Non-pigmented ciliary epithelial cell (primary cell): Measurements from ENCODE around the gene SYNGAP1.
"Not testable (repeated sequence)": the region's sequence is repeated elsewhere in the genome, so short reads cannot be mapped to it uniquely, and the experiment has no call there.

Experiments used
- DNase-seq: peaks from one replicate; pipeline ENCODE4 v3.0.0-alpha.2; 2010; ENCODE audit warnings: low read depth

SYNGAP1 gene

GRCh38 chr6:33419580-33420490, at the start of gene SYNGAP1:
Gene SYNGAP1 (plus strand): TSS chr6:33420065. CDS start chr6:33420265, 200 bp downstream.
- DNase-seq: no peak

GRCh38 chr6:33371901-33372300, 48.0 kb upstream of the SYNGAP1 start:
- not testable (repeated sequence) for DNase-seq

DNA sequence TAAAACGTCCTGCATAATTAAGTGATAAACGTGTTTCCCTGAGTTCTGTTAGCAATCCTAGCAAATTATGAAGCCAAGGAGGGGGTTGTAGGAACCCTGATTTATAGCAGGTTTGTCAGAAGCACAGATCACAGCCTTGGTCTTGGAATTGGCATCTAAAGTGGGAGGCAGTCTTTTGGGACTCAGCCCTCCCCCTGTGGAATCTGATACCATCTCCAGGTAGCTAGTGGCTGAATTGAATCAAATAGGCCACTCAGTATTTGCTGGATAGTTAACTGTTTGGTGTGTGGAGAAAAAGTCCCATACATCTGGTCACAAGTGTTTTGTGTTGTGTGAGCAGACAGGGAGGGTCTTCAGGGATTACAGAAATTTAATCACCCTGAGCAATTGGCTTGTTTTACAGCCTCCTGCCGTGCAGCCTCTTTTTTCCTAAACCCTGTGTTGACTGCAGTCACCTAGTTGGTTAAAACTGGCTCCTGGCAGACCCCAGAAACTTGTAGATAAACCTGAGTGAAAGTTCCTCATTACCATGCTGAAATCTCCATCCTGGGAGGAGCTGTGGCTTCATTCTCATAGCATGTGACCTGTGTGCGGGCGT, 47.2 kb upstream of the SYNGAP1 start:
- no peak for DNase-seq

GRCh38 chr6:33373960-33374910, 45.6 kb upstream of the SYNGAP1 start:
- no peak for DNase-seq

- peak; percentile 54 for DNase-seq
These were observed 44.7 kb upstream of the SYNGAP1 start for GRCh38 chr6:33375143-33375671.

- no peak for DNase-seq
These were observed 42.7 kb upstream of the SYNGAP1 start for GRCh38 chr6:33377171-33377570.

- DNase-seq: not testable (repeated sequence)
These were observed 40.7 kb upstream of the SYNGAP1 start for GRCh38 chr6:33379184-33379583.

DNA sequence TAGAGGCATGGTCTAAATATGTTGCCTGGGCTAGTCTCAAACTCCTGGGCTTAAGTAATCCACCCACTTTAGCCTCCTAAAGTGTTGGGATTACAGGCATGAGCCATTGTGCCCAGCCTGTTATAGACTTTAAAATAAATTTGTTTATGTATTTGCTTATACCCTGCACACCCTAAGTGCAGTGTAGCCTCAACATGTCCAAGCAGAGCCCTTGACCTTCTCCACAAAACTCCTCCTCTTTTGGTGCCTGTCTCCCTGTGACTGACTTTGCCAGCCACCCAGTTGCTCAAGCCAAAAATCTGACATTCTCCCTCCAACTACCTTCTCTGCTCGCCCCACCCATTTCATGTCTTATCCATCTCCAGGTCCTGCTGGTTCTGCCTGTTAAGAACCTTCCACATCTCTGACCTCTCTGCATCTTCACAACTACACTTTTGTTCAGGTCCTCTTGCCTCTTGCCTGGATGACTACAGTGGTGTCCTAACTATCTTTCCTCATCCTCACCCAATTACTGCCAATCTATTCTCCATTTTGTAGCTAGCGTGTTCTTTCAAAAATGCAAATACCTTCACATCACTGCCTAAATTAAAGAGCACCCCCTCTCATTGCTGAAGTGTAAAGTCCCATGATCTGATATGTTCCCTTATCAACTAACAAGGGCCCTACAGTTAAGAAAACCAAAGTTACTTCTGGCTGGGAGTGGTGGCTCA, 39.4 kb upstream of the SYNGAP1 start:
- no peak for DNase-seq

- no peak for DNase-seq
These were observed 36.3 kb upstream of the SYNGAP1 start for GRCh38 chr6:33383427-33384185.

- no peak for DNase-seq
These were observed 35.3 kb upstream of the SYNGAP1 start for GRCh38 chr6:33384581-33385020.

DNA sequence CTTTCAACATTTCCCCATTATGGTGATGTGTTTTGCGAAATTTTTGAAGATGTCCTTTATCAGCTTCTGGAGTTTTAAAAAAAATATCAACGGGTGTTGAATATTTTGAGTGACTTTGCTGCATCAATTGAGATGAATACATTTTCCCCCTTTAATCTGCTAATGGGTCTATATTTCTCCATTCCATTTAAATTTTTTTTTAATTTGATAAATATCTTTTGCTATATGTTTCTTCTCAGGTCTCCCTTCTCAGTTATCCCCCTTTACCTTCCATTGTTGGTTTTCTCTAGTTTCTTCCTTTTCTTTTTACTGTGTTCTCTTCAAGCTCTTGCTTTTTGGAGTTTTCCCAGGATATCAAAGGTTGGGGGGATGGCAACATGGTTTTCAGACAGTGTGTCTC, 29.7 kb upstream of the SYNGAP1 start:
- DNase-seq: no peak

GRCh38 chr6:33390767-33391277, 29.0 kb upstream of the SYNGAP1 start:
- no peak for DNase-seq

GRCh38 chr6:33391278-33391921, 28.5 kb upstream of the SYNGAP1 start, which contains the start of gene KIFC1:
Gene KIFC1 (plus strand): TSS chr6:33391823. CDS start chr6:33391986, 163 bp downstream.
- peak; percentile 99 for DNase-seq

GRCh38 chr6:33391922-33392594, 27.8 kb upstream of the SYNGAP1 start:
- no peak for DNase-seq

- no peak for DNase-seq
These were observed 27.3 kb upstream of the SYNGAP1 start for GRCh38 chr6:33392595-33392948.

GRCh38 chr6:33392979-33393378, 26.9 kb upstream of the SYNGAP1 start:
- DNase-seq: no peak

- no peak for DNase-seq
These were observed 22.3 kb upstream of the SYNGAP1 start for GRCh38 chr6:33397541-33397940.

- not testable (repeated sequence) for DNase-seq
These were observed 21.3 kb upstream of the SYNGAP1 start for GRCh38 chr6:33398601-33399000.

- DNase-seq: not testable (repeated sequence)
These were observed 20.0 kb upstream of the SYNGAP1 start for GRCh38 chr6:33399881-33400280.
